ENCODE data around the gene AFG1L.
A peak's percentile ranks its signal among the peaks of the same experiment; 100 is the strongest.
"Not testable (repeated sequence)": the region's sequence is repeated elsewhere in the genome, so short reads cannot be mapped to it uniquely, and the experiment has no call there.

AFG1L gene

DNA sequence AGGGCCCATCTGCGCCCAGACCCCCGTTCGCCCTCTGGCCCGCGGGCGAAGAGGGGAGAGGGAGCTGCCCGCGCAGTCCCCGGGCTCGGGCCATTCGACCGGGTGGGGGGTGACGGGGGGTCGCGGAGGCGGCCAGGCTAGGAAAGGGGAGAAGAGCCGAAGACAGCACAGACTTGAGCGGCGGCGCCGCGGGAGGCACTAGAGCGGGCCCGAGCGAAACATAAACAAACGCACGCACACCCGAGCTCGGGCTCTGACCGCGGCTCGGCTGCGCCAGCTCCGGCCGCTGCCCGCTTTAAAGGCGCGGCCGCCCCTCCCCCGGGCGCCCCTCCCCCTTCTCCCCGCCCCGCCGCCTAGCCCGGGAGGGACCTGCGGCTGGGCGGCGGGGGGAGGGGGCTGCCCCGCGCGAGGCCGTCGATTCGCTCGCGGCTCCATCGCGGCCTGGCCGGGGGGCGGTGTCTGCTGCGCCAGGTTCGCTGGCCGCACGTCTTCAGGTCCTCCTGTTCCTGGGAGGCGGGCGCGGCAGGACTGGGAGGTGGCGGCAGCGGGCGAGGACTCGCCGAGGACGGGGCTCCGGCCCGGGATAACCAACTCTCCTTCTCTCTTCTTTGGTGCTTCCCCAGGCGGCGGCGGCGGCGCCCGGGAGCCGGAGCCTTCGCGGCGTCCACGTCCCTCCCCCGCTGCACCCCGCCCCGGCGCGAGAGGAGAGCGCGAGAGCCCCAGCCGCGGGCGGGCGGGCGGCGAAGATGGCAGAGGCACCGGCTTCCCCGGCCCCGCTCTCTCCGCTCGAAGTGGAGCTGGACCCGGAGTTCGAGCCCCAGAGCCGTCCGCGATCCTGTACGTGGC lies 265.8 kb downstream of the AFG1L start, which contains the start of gene FOXO3:
Gene FOXO3, plus strand, starts transcription at position 455 of the 846 bp plus-strand sequence. Its CDS starts 292 bp downstream, at position 747.
- DNase-seq, result peak; percentile 82

DNA sequence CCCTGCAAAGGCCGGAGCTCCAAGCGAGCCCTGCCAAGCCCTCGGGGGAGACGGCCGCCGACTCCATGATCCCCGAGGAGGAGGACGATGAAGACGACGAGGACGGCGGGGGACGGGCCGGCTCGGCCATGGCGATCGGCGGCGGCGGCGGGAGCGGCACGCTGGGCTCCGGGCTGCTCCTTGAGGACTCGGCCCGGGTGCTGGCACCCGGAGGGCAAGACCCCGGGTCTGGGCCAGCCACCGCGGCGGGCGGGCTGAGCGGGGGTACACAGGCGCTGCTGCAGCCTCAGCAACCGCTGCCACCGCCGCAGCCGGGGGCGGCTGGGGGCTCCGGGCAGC lies 266.4 kb downstream of the AFG1L start:
- not testable (repeated sequence) for DNase-seq

DNA sequence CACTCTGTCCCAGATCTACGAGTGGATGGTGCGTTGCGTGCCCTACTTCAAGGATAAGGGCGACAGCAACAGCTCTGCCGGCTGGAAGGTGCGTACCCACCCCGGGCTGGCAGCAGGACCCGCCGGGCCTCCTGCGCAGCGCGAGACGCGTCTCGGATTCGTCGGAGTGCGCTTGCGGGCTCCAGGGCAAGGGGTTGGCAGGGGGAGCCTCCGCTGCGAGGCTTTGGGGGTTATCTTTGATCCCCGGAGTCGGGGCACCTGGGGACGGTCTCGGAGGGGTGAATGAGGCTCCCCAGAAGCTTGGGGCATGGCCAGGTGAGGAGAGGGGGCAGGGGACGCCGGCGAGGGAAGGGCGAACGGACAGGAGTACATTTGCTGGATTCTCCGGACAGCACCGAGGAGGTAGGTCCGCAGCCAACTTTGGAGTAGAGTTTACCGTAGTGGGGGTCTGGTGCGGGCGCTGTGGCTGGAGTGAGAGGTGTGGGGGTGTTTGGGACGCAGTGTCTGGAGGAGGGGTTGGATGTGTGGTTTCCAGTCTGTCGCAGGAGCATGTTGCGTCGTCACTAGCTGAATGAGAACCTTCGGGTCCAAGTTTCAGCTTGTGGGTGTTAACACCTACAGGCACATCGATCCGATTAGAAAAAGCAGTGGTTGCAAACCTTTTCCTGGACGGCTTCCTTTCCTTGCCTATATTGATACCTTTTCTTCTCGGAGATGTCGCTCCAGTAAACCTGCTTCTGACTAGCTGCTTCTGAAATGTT lies 267.1 kb downstream of the AFG1L start:
- no peak for DNase-seq

- DNase-seq, result no peak
These were observed 267.7 kb downstream of the AFG1L start for GRCh38 chr6:108562503-108562993.

- no peak for DNase-seq
These were observed 268.4 kb downstream of the AFG1L start for GRCh38 chr6:108563292-108563691.

- DNase-seq, result no peak
These were observed 269.3 kb downstream of the AFG1L start for GRCh38 chr6:108564178-108564577.

- peak; percentile 61 for DNase-seq
These were observed 270.4 kb downstream of the AFG1L start for GRCh38 chr6:108565091-108565766.

DNA sequence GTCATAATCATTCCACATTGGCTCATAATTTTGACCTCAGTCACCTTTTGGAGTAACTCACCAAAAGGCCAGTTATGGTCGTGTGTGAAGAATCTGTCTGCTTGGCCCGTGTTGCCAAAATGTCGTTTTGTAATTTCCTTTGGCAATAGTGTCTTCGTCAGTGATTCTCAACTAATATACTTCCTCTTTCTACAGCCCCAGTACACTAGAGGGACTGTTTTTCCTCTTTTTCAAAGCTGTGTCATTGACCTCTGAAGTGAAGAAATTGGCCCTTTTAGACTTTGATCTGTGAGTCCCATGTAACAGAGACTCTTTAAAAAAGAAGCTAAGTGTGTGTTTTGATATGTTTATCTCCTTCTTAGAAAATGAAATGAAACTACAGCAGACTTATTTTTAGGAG lies 271.0 kb downstream of the AFG1L start:
- peak; percentile 36 for DNase-seq

DNA sequence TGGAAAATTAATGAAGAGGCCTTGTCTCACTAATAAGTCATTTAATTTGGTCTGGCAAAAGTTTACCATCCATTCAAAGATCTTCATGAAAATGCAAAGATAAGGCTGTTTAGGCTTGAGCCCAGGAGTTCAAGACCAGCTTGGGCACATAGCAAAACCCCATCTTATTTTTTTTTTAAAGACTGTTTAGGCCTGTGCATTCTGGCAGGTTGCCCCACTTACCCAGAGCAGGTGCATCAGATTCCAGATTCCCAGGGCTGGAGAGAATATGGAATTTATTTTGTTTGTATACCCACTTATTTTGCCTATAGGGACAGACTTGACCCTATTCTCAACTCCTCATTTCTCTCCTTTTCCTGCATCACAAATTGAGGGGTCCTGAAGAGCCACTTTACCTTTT lies 271.6 kb downstream of the AFG1L start:
- no peak for DNase-seq

- DNase-seq, result no peak
These were observed 273.2 kb downstream of the AFG1L start for GRCh38 chr6:108568101-108568500.

- DNase-seq, result no peak
These were observed 273.9 kb downstream of the AFG1L start for GRCh38 chr6:108568551-108569305.

GRCh38 chr6:108570517-108570916 lies 275.7 kb downstream of the AFG1L start:
- DNase-seq, result no peak

- DNase-seq, result no peak
These were observed 279.7 kb downstream of the AFG1L start for GRCh38 chr6:108574457-108575141.
